ENCODE results near the gene FXYD2. TPM values are rescaled to one million over a fixed set of nuclear protein-coding genes. Genes with fewer than 3 reads are reported as not detected.

The FXYD2 gene
- 0.39 TPM for total RNA-seq (2021; ENCODE audit: unreplicated experiment)
- polyA plus RNA-seq (2012; ENCODE audit: insufficient read length), result not detected
- Bru-seq, nascent RNA, result percentile 8 among the genes with signal in this experiment
- percentile 12 among the genes with signal in this experiment for BruChase-seq, experiment 1, labeled RNA remaining after a 2-hour chase
- percentile 5 among the genes with signal in this experiment for BruChase-seq, experiment 2, labeled RNA remaining after a 6-hour chase
- long read RNA-seq, result 0 reads

DNA sequence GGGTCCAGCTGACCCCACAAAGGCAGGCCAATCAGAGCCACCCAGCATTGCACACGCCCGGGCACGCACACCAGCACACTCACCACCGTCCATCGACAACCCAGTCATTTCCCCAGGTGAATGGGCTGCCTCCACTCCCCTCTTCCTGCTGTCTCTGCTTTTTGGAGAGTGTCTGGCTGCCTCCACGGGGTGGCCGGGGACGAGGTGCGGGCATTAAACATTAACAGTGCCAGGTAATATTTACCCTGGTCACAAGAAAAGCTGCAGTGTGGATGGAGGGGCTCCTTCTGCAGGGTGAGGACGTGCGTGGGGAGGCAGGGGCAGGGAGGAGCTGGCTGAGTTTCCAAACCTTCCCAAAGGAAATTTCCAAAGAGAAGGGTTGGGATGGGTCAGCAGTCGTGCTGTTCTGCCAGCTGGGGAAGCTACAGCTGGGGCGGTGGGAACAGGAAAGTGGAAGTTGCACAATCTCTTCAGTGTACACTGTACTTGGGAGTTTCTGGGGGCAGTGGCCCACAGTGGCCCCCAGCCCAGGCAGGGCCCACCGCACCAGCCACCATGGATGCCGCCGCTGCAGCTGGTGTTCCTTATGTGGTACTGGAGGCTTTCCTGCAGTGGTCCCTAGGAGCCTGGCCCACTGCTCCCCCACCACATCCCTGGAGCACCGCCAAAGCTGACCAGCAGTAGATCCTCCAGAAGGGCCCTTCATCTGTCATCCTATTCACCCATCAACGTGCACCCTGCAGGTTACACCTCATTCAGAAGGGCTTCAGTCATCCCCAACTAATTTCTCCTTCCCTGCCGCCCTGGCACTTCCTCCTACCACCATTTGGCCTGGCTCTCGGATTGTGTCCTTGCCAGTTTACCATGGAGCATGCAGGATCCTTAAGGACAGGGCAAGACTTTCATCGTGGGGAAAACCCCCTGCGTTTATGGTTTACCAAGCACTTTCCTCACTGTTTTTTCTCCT is at the start of gene FXYD2:
Gene FXYD2, minus strand, starts transcription at position 174 of the 967 bp plus-strand sequence. Its CDS starts 66 bp downstream, at position 108.
- Histone ChIP-seq H3K4me3 (ENCODE audit: low read depth in 2 of 2, low read length in 2 of 2) (no peak within 1 kb of the TSS), H3K36me3 (ENCODE audit: control insufficient read depth, insufficient read depth, low read length) (no peaks in the 10 kb centered on the region), H3K27ac (ENCODE audit: low read length) (no peak within 1 kb of the TSS), H3K9me3 (ENCODE audit: control insufficient read depth, insufficient read depth, low read depth, low read length) (no peaks in the 10 kb centered on the region), H3K4me1 (ENCODE audit: control insufficient read depth, insufficient read depth, low read length) (no peaks in the 10 kb centered on the region), H3K27me3 (ENCODE audit: control insufficient read depth, insufficient read depth, low read length) (peaks cover 4% of the 10 kb centered on the region; the same call in 1 of the 2 replicates)
- ATAC-seq, result no peak
- intact Hi-C loops (cut with micrococcal nuclease; ENCODE audit: unreplicated experiment), result loop anchor here (5.0 kb wide), 1 partner anchor 227 kb away; no protein-coding TSS in a partner anchor
- DNase-seq (ENCODE audit: low read depth, low spot score), result no peak
- ChIA-PET CTCF (interaction anchor here (0.6 to 2.0 kb wide), 3 partner anchors 80 to 235 kb away, joined by 3 to 14 read pairs (median 8); no protein-coding TSS in a partner anchor), POLR2A (interaction anchor here (0.6 kb wide), 2 partner anchors 229 to 309 kb away, joined by 3 to 4 read pairs; no protein-coding TSS in a partner anchor)
- in situ Hi-C loops (cut with HindIII; ENCODE audit: low pct_unique_long_range_greater_than_20kb, low sequenced_read_pairs), result loop anchor here (25.0 kb wide), 1 partner anchor 388 kb away; no protein-coding TSS in a partner anchor
- no TSS peak for BruUV-seq (replicated peaks)
- TF ChIP-seq SIN3A (IDR thresholded peaks at IDR 0.05; ENCODE audit: borderline replicate concordance, insufficient read depth, low read depth, low read length), result no peak
- no peak for TF ChIP-seq POLR2AphosphoS5 (IDR thresholded peaks at IDR 0.05; ENCODE audit: low read depth, low read length)
- TF ChIP-seq, protein P1, sequence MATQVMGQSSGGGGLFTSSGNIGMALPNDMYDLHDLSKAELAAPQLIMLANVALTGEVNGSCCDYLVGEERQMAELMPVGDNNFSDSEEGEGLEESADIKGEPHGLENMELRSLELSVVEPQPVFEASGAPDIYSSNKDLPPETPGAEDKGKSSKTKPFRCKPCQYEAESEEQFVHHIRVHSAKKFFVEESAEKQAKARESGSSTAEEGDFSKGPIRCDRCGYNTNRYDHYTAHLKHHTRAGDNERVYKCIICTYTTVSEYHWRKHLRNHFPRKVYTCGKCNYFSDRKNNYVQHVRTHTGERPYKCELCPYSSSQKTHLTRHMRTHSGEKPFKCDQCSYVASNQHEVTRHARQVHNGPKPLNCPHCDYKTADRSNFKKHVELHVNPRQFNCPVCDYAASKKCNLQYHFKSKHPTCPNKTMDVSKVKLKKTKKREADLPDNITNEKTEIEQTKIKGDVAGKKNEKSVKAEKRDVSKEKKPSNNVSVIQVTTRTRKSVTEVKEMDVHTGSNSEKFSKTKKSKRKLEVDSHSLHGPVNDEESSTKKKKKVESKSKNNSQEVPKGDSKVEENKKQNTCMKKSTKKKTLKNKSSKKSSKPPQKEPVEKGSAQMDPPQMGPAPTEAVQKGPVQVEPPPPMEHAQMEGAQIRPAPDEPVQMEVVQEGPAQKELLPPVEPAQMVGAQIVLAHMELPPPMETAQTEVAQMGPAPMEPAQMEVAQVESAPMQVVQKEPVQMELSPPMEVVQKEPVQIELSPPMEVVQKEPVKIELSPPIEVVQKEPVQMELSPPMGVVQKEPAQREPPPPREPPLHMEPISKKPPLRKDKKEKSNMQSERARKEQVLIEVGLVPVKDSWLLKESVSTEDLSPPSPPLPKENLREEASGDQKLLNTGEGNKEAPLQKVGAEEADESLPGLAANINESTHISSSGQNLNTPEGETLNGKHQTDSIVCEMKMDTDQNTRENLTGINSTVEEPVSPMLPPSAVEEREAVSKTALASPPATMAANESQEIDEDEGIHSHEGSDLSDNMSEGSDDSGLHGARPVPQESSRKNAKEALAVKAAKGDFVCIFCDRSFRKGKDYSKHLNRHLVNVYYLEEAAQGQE (IDR thresholded peaks at IDR 0.05; ENCODE audit: insufficient read depth in 1 of 2, low read depth in 2 of 2, low read length in 1 of 2), result no peak
- TF ChIP-seq TCF7L2 (IDR thresholded peaks at IDR 0.05; ENCODE audit: low read depth, low read length), result no peak

- H3K9me3 ChIP-seq (ENCODE audit: control insufficient read depth, insufficient read depth, low read depth, low read length), result no peaks in the 10 kb centered on the region
Measured at GRCh38 chr11:117873828-117874125, 49.2 kb upstream of the FXYD2 start.

More at GRCh38 chr11:117873828-117874125, 49.2 kb upstream of the FXYD2 start:
- CTCF ChIA-PET, result no interaction called here
- in situ Hi-C loops (cut with HindIII; ENCODE audit: low pct_unique_long_range_greater_than_20kb, low sequenced_read_pairs) (no loop called here), intact Hi-C loops (cut with micrococcal nuclease; ENCODE audit: unreplicated experiment) (no loop called here)
- H3K27me3 ChIP-seq (ENCODE audit: control insufficient read depth, insufficient read depth, low read length), result peaks cover 48% of the 10 kb centered on the region
- no peak overlapping the region for H3K4me3 ChIP-seq (ENCODE audit: low read depth in 2 of 2, low read length in 2 of 2)
- peaks cover 12% of the 10 kb centered on the region; the same call in 1 of the 2 replicates for H3K4me1 ChIP-seq (ENCODE audit: control insufficient read depth, insufficient read depth, low read length)
- no peaks in the 10 kb centered on the region for H3K36me3 ChIP-seq (ENCODE audit: control insufficient read depth, insufficient read depth, low read length)
- POLR2A ChIA-PET, result no interaction called here
- DNase-seq (ENCODE audit: low read depth, low spot score), result no peak
- TF ChIP-seq SIN3A (IDR thresholded peaks at IDR 0.05; ENCODE audit: borderline replicate concordance, insufficient read depth, low read depth, low read length) (no peak), TCF7L2 (IDR thresholded peaks at IDR 0.05; ENCODE audit: low read depth, low read length) (no peak), CTCF (IDR thresholded peaks at IDR 0.05) (no peak), POLR2AphosphoS5 (IDR thresholded peaks at IDR 0.05; ENCODE audit: low read depth, low read length) (no peak)
- TF ChIP-seq, protein P1 (IDR thresholded peaks at IDR 0.05; ENCODE audit: insufficient read depth in 1 of 2, low read depth in 2 of 2, low read length in 1 of 2), result no peak
- no TSS peak for BruUV-seq (replicated peaks)
- no peak overlapping the region for H3K27ac ChIP-seq (ENCODE audit: low read length)
- ATAC-seq, result no peak
